NCI-H345 treated with DMSO at 0.1 percent for 48 hours (cell line): Measurements from ENCODE around the gene UHRF2.
"Not testable (repeated sequence)": the region's sequence is repeated elsewhere in the genome, so short reads cannot be mapped to it uniquely, and the experiment has no call there.

Experiments
- DNase-seq: peaks from one replicate; lab custom pipeline; 2025; ENCODE audit not compliant: unreplicated experiment; lab: John Stamatoyannopoulos, UW

UHRF2 gene

GRCh38 chr9:6428940-6429889, 16.2 kb downstream of the UHRF2 start:
- no peak for DNase-seq

DNA sequence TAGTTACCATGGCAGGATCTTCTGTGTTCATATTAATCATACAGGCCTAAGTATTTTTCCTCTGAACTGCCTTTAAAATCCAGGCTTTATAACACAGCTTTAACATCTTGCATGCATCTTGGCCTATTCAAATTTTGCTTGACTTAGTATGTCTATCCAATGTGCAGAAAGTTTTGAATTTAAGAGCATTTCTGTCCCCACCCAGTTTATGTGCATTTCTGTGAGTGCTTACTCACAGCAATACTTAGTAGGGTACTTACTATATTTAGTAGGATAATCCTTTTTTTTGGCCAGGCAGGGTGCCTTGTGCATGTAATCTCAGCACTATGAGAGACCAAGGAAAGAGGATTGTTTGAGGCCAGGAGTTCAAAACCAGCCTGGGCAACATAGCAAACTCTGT, 18.0 kb downstream of the UHRF2 start:
- DNase-seq, result no peak

GRCh38 chr9:6433410-6433809, 20.4 kb downstream of the UHRF2 start:
- DNase-seq, result no peak

GRCh38 chr9:6439051-6439703, 26.2 kb downstream of the UHRF2 start:
- no peak for DNase-seq

DNA sequence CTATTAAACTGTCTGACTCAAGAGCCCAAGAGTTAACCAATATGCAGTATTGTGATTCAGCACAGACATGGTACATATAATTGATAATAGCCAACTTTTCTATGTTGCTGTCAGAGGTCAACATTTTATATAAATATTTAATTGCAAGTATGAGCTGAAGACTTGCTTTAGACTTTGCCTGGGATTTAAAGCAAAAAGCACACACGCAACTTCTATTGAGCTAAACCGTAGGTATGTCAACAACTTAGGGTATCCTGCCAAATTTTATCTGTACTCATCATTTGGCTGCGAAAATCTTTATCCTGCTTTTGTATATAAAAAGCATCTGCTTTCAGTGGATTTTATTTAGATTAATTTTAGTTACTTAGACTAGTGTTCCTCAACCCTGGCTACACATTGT, 27.4 kb downstream of the UHRF2 start:
- no peak for DNase-seq

DNA sequence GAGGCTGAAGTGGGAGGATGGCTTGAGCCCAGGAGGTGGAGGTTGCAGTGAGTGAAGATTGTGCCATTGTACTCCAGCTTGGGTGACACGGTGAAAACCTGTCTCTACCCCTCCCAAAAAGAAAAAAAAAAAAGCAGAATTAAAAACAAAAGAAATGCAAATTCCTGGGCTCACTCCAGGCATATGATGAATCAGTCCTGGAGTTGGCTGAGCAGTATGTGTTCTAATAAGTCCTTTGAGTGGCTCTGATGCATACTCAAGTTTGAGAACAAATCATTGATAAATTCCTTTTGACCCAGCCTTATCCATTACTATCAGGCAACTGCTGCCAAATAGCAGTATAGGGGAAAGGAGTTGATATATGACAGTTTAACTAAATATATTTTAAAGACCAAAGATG, 28.3 kb downstream of the UHRF2 start:
- DNase-seq, result no peak

DNA sequence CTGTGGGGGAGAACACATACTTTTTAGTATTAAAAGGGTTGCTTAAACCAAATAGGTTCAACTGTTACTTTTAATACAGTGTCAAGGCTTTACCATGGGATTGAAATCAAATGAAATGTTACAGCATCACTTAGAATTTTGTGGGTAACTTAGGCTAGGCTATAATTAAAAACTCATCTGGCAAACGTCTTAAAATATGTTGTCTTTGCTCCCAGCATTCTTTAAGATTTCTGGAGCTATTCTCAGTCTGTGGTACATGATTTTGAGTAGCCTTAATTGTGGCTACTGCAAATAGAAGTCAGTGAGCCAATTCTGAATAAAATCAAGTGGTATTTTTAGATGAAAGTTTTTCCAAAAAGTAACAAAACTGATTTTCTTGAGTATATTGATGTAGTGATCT, 30.7 kb downstream of the UHRF2 start:
- DNase-seq, result no peak

DNA sequence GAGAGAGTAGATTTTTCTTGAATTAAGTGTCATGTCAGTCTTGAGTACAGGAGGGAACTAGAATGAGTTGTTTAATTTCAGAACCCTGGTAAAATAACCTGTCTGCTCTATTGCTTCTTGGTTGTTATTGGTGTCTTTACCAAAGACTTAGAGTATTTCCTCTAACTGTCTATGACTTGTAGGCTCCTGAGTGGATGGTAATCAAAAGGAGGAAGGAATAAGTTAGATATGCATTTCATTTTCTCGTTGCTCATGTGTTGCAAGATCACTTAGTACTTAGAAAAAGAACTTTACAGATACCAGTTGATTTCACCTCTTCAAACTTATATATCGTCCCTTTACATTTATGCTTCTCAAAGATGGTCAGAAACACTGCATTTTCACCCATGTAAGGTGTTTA, 31.1 kb downstream of the UHRF2 start:
- no peak for DNase-seq

DNA sequence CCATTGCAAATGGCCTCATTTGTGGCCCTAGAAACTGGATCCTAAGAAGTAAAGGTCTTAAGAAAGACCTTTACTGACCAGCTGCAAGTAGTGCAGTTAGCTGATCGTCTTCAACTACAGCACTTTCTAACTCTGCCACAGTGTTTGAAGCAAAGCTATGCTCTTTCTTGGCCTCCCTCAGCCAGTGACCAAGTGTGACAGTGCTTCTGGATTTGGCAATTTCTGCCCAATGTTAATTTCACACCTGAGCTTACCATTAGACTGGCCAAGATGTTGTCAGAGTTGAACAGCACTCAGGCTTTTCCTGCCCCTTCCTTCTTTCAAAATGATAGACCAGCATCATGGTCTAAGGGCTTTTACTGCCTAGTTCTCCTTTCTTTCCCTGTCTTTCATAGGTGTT, 36.1 kb downstream of the UHRF2 start:
- DNase-seq, result no peak

GRCh38 chr9:6449645-6450044, 36.6 kb downstream of the UHRF2 start:
- no peak for DNase-seq

DNA sequence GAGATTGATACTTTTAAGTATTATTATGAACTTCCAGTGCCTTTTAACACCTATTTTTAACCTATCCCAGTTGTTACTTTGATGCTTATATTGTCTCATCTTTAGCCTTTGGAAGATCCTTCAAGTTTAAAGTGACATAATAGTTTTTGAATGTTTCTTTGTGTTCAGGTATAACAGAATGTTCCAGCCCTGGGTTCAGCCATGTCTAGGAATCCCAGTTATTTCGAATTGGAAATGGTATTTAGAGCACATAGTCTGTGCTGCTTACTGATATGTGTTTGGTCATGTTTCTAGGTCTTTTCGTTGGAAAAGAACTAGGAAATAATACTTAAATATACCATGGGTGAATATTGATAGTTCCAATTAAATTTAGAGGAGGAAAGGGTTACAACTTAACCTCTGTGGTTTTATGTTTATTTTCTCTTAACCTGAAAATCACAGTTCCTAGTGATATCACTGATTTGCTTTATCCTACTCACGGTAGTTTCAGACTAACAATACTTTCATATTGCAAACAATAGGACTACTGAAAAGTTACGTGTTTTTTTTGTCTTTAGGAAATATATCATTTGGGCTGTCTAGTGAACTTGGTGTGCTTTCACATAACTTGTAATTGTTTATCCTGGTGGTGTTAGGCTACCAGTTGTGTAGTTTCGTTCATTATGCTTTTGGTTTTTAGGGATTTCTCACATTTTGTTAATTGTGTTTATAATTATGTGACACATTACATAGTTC, 37.8 kb downstream of the UHRF2 start:
- DNase-seq, result no peak

DNA sequence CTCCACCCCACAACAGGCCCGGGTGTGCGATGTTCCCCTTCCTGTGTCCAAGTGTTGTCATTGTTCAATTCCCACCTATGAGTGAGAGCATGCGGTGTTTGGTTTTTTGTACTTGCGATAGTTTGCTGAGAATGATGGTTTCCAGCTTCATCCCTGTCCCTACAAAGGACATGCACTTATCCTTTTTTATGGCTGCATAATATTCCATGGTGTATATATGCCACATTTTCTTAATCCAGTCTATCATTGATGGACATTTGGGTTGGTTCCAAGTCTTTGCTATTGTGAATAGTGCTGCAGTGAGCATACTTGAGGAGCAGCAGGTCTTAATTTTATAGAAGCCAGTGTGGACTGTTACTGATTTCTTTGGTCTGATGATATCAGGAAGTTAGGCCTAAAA, 42.3 kb downstream of the UHRF2 start:
- not testable (repeated sequence) for DNase-seq

DNA sequence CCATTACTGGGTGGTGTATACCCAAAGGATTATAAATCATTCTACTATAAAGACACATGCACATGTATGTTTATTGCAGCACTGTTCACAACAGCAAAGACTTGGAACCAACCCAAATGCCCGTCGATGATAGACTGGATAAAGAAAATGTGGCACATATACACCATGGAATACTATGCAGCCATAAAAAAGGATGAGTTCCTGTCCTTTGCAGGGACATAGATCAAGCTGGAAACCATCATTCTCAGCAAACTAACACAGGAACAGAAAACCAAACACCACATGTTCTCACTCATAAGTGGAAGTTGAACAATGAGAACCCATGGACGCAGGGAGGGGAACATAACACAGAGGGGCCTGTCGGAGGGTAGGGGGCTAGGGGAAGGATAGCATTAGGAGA, 45.7 kb downstream of the UHRF2 start:
- not testable (repeated sequence) for DNase-seq

DNA sequence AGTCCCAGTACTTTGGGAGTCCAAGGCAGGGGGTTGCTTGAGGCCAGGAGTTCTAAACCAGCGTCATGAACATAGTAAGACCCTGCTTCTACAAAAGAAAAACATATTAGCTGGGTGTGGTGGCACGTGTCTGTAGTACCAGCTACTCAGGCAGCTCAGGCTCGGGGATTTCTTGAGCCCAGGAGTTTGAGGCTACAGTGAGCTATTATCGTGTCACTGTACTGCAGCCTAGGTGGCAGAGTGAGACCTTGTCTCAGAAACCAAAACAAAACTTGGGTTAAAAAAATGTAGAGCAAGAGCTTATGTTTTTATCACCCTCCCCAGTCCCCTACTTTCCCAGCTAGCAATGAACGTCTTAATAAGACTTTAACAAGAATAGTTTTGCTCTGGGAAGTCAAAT, 46.7 kb downstream of the UHRF2 start:
- DNase-seq, result no peak

GRCh38 chr9:6460189-6460768, 47.3 kb downstream of the UHRF2 start:
- DNase-seq, result no peak

- DNase-seq, result no peak
Observed at GRCh38 chr9:6461619-6462018, 48.6 kb downstream of the UHRF2 start.

DNA sequence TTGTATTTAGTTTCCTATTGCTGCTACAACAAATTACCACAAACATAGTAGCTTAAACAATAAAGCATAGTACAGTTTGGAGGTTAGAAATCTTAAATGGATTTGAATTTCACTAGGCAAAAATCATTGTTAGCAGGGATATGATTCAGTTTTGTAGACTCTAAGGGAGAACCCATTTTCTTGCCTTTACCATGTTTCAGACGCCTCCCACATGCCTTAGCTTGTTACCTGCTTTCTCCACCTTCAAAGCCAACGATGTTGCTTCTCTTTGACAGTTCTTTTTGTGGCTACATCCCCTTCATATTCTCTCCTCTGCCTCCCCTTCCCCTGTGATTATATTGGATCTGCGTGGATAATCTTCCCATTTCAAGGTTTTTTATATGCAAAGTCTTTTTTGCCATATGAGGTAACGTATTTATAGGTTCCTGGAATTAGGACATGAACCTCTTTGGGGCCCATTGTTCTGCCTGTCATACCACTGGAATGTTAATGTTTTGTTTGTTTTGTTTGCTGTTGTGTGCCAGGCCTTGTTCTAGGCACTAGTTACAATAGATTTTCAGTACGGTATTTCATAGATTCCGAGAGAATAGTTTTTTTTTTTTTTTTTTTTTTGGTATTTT, 54.1 kb downstream of the UHRF2 start:
- no peak for DNase-seq

DNA sequence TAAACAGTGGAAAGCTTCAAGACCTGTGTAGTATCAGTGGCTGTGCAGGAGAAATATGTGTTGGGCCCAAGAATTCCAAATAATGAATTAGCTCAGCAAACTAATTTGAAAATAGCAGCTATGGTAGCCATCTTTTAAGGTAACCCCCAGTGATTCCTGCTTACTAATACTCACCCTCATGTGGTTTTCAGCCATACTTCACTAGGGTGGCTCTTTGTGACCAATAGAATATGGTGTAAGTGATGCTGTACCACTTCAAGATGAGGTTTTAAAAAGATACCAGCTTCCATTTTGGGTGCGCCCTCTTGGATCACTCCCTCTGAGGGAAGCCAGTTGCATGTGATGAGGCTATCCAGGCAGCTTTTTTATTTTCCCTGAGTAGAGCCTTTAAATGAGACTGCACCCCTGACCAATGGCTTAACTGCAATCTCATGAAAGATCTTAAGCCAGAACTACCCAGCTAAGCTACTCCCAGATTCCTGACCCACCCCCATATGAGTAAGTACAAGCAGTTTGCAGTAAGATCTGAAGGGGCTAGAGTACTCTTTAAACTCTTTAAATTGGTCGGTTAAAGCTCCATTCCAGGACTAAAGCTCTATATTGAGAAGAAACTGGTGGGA, 58.3 kb downstream of the UHRF2 start:
- DNase-seq, result no peak

GRCh38 chr9:6473151-6473550, 60.2 kb downstream of the UHRF2 start:
- no peak for DNase-seq

- DNase-seq, result no peak
Observed at GRCh38 chr9:6479959-6480358, 67.0 kb downstream of the UHRF2 start.

GRCh38 chr9:6484210-6484609, 71.2 kb downstream of the UHRF2 start:
- DNase-seq, result no peak
